GM23338 (cell line): ENCODE data around the gene IFI27. TPM values are rescaled to one million over a fixed set of nuclear protein-coding genes. Genes with fewer than 3 reads are reported as not detected.

Source experiments
- ATAC-seq: fragments of 200-7000 bp; cut with Tn5 transposase; 3 replicates; pipeline ENCODE4 v1.9.1; 2020
- DNase-seq: peaks from one replicate; pipeline ENCODE4 v3.0.0-alpha.2; 2015; ENCODE audit warnings: low spot score
- H2AFZ ChIP-seq: fragments of 200-600 bp; sonication (generic); 2 replicates; pipeline ENCODE4 v1.8.0; 2016; ENCODE audit warnings: antibody characterized with exemption, mild to moderate bottlenecking, moderate library complexity
- H3F3A ChIP-seq: fragments of 200-600 bp; sonication (generic); replicated peaks from 2 replicates; pipeline ENCODE4 v1.8.0; 2017; ENCODE audit warnings: antibody characterized with exemption, mixed run types, low read depth
- H3K27ac ChIP-seq: fragments of 200-600 bp; sonication (generic); 2 replicates; pipeline ENCODE4 v1.6.1; 2016; ENCODE audit warnings: low read depth
- H3K27me3 ChIP-seq: fragments of 200-600 bp; sonication (generic); 2 replicates; pipeline ENCODE4 v1.8.0; 2016; ENCODE audit warnings: mild to moderate bottlenecking, mixed run types, moderate library complexity; ENCODE audit not compliant: insufficient read depth
- H3K36me3 ChIP-seq: fragments of 200-600 bp; sonication (generic); 2 replicates; pipeline ENCODE4 v1.8.0; 2016; ENCODE audit warnings: mild to moderate bottlenecking; ENCODE audit not compliant: insufficient read depth
- H3K4me1 ChIP-seq: fragments of 200-600 bp; sonication (generic); 2 replicates; pipeline ENCODE4 v1.8.0; 2016; ENCODE audit warnings: mild to moderate bottlenecking, moderate library complexity; ENCODE audit not compliant: insufficient read depth
- H3K4me2 ChIP-seq: fragments of 200-600 bp; sonication (generic); 2 replicates; pipeline ENCODE4 v1.7.1; 2017; ENCODE audit warnings: mixed run types
- H3K4me3 ChIP-seq: fragments of 200-600 bp; sonication (generic); 2 replicates; pipeline ENCODE4 v1.6.1; 2016; ENCODE audit warnings: mixed run types
- H3K79me2 ChIP-seq: fragments of 200-600 bp; sonication (generic); replicated peaks from 2 replicates; pipeline ENCODE4 v1.8.0; 2017; ENCODE audit warnings: mild to moderate bottlenecking; ENCODE audit not compliant: insufficient read depth
- H3K9me2 ChIP-seq: fragments of 200-600 bp; sonication (generic); 2 replicates; pipeline ENCODE4 v1.8.0; 2017; ENCODE audit not compliant: insufficient read depth
- H4K20me1 ChIP-seq: fragments of 200-600 bp; sonication (generic); replicated peaks from 2 replicates; pipeline ENCODE4 v1.8.0; 2017; ENCODE audit warnings: mild to moderate bottlenecking; ENCODE audit not compliant: insufficient read depth
- H3K27ac Mint-ChIP-seq: 2 replicates; pipeline ENCODE4 v1.8.0; 2020; ENCODE audit warnings: inconsistent platforms, mild to moderate bottlenecking, moderate library complexity, mixed read lengths
- H3K27me3 Mint-ChIP-seq: 3 replicates; pipeline ENCODE4 v1.8.0; 2022; ENCODE audit warnings: low read depth, mild to moderate bottlenecking, moderate library complexity, mixed read lengths, inconsistent platforms; ENCODE audit not compliant: insufficient read depth, poor library complexity
- H3K36me3 Mint-ChIP-seq: 3 replicates; pipeline ENCODE4 v1.8.0; 2021; ENCODE audit warnings: low read depth, mild to moderate bottlenecking, inconsistent platforms, moderate library complexity, mixed read lengths
- H3K4me1 Mint-ChIP-seq: 3 replicates; pipeline ENCODE4 v1.8.0; 2020; ENCODE audit warnings: mild to moderate bottlenecking, inconsistent platforms, mixed read lengths
- H3K4me3 Mint-ChIP-seq: 3 replicates; pipeline ENCODE4 v1.8.0; 2021; ENCODE audit warnings: moderate library complexity, mild to moderate bottlenecking, inconsistent platforms, mixed read lengths
- H3K9me3 Mint-ChIP-seq: 3 replicates; pipeline ENCODE4 v1.8.0; 2020; ENCODE audit warnings: moderate library complexity, mild to moderate bottlenecking, inconsistent platforms, mixed read lengths
- CREB1 ChIP-seq: fragments of 250-450 bp; sonication (Bioruptor Pico); IDR thresholded peaks from 2 replicates; pipeline ENCODE4 v1.5.0; 2020; ENCODE audit warnings: low read depth, mild to moderate bottlenecking, moderate library complexity
- EZH2 ChIP-seq: fragments of 200-600 bp; sonication (generic); IDR thresholded peaks from one replicate; pipeline ENCODE4 v1.8.0; 2017; ENCODE audit warnings: antibody characterized with exemption, mild to moderate bottlenecking, low read depth; ENCODE audit not compliant: unreplicated experiment
- JUNB ChIP-seq: IDR thresholded peaks from one replicate; pipeline ENCODE4 v1.6.1; 2016; ENCODE audit warnings: antibody characterized with exemption; ENCODE audit not compliant: unreplicated experiment
- NANOG ChIP-seq: IDR thresholded peaks from 2 replicates; pipeline ENCODE4 v1.6.1; 2016; ENCODE audit warnings: antibody characterized with exemption, borderline replicate concordance
- POLR2AphosphoS5 ChIP-seq: IDR thresholded peaks from 2 replicates; pipeline ENCODE4 v1.6.1; 2016; ENCODE audit warnings: antibody characterized with exemption, low read depth
- STAT1 ChIP-seq: IDR thresholded peaks from one replicate; pipeline ENCODE4 v1.6.1; 2016; ENCODE audit warnings: antibody characterized with exemption; ENCODE audit not compliant: unreplicated experiment
- ZNF114 ChIP-seq: fragments of 250-450 bp; sonication (Bioruptor Pico); IDR thresholded peaks from 2 replicates; pipeline ENCODE4 v1.5.0; 2020; ENCODE audit warnings: mild to moderate bottlenecking, moderate library complexity
- polyA plus RNA-seq: library from polyadenylated mRNA; unstranded; fragments of >200 nt; fragmentation: Nextera tagmentation; extraction: Ambion mirVana; gene quantifications from 2 replicates; pipeline ENCODE4 v1.2.1, GENCODE V29; 2016
- total RNA-seq: library from RNA; depleted of rRNA; stranded (reverse); fragments of >200 nt; shearing (Covaris generic); gene quantifications from 2 replicates; pipeline ENCODE4 v1.2.3, GENCODE V29; 2014
- TF ChIP-seq, protein P1 (sequence below), 2 experiments: fragments of 200-600 bp in 1 of 2; sonication (generic) in 1 of 2; conservative IDR thresholded peaks; 2 replicates each; pipeline versions ENCODE4 v1.5.1 to v1.6.1; 2016 to 2017; ENCODE audit warnings: antibody characterized with exemption in 2 of 2, low read depth in 2 of 2, mild to moderate bottlenecking in 2 of 2, moderate library complexity in 1 of 2
- TF ChIP-seq, protein P2 (sequence below): fragments of 250-450 bp; sonication (Bioruptor Pico); IDR thresholded peaks from 2 replicates; pipeline ENCODE4 v1.5.0; 2020; ENCODE audit warnings: mild to moderate bottlenecking, moderate library complexity
- TF ChIP-seq, protein P3 (sequence below): IDR thresholded peaks from one replicate; pipeline ENCODE4 v1.6.1; 2018; ENCODE audit warnings: antibody characterized with exemption; ENCODE audit not compliant: unreplicated experiment

IFI27 gene
- total and polyA plus RNA-seq, 2 experiments from 2014 or later, result 0.49 to 1.2 TPM

DNA sequence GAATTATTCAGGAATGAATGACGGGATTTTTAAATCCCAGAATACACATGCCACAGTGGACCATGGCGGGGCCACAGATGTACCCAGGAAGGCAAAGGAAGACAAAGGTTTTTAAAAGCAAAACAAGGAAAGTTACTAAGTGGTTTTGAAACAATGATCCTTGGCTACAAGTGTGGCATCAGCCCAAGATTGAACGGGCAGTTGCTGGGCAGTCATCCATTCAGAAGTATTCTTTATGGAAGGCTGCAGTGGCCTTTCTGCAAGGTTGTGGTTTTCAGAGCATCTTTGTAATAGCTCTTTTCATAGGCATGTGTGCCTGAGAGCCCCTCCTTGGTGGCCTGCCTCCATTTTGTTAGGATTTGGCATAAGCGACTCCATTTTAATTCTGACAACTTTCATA is 13.4 kb upstream of the IFI27 start:
- no peak overlapping the region for H3K27ac Mint-ChIP-seq
- no peaks in the 10 kb centered on the region; the same call in 2 of the 3 replicates for H3K9me3 Mint-ChIP-seq
- Histone ChIP-seq H3F3A (no peaks in the 10 kb centered on the region), H3K79me2 (no peaks in the 10 kb centered on the region), H3K4me1 (no peaks in the 10 kb centered on the region), H3K36me3 (no peaks in the 10 kb centered on the region), H3K9me2 (no peaks in the 10 kb centered on the region), H3K4me2 (no peak overlapping the region), H3K4me3 (no peak overlapping the region), H4K20me1 (no peaks in the 10 kb centered on the region), H2AFZ (no peak overlapping the region), H3K27ac (no peak overlapping the region), H3K27me3 (no peaks in the 10 kb centered on the region)
- no peak for DNase-seq
- no peak for ATAC-seq
- no peaks in the 10 kb centered on the region; the same call in 2 of the 3 replicates for H3K36me3 Mint-ChIP-seq
- TF ChIP-seq STAT1 (no peak), ZNF114 (CRISPR knock-in tag) (no peak), CREB1 (no peak), JUNB (no peak)
- peaks cover 4% of the 10 kb centered on the region for H3K27me3 Mint-ChIP-seq
- no peak overlapping the region for H3K4me3 Mint-ChIP-seq
- H3K4me1 Mint-ChIP-seq, result peaks cover 2% of the 10 kb centered on the region; the same call in 1 of the 3 replicates

DNA sequence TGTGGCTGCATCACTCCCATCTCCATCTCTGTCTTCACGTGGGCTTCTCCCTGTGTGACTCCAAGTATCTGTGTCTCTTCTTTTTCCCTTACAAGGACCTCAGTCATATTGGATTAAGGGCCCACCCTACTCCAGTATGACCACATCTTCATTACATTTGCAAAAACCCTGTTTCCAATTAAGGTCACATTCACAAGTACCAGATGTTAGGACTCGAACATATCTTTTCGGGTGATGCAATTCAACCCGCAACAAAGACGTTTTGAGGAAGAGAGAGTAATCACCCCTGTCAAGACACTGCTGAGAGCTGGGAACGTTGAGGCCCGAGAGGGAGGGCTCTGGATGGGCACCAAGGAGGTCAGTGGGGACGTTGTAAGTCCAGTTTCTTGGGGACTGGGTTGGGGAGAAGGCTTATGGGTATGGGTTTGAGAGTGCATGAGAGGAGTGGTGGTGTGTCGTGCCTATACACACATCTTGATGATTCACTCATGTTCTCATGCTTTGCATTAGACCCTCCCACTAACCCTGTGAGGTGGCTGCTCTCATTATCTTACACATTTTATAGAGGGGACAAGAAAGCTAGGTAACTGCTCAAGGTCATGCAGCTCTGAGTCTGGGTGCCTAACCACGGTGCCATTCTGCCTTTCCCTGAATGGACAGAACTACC is 12.1 kb upstream of the IFI27 start:
- Histone ChIP-seq H3K27ac (no peak overlapping the region), H3F3A (no peaks in the 10 kb centered on the region), H3K4me3 (no peak overlapping the region), H2AFZ (no peak overlapping the region), H3K36me3 (no peaks in the 10 kb centered on the region), H3K27me3 (no peaks in the 10 kb centered on the region), H4K20me1 (no peaks in the 10 kb centered on the region), H3K79me2 (no peaks in the 10 kb centered on the region), H3K4me1 (no peaks in the 10 kb centered on the region), H3K4me2 (no peak overlapping the region), H3K9me2 (no peaks in the 10 kb centered on the region)
- H3K9me3 Mint-ChIP-seq, result no peaks in the 10 kb centered on the region; the same call in 2 of the 3 replicates
- H3K36me3 Mint-ChIP-seq, result no peaks in the 10 kb centered on the region; the same call in 2 of the 3 replicates
- no peak for DNase-seq
- H3K4me3 Mint-ChIP-seq, result no peak overlapping the region
- H3K27ac Mint-ChIP-seq, result peak overlapping the region; percentile 32; the same call in 1 of the 2 replicates
- H3K4me1 Mint-ChIP-seq, result peaks cover 2% of the 10 kb centered on the region; the same call in 1 of the 3 replicates
- no peak for ATAC-seq
- H3K27me3 Mint-ChIP-seq, result peaks cover 4% of the 10 kb centered on the region
- TF ChIP-seq POLR2AphosphoS5 (no peak), NANOG (no peak), EZH2 (no peak), STAT1 (no peak)
- TF ChIP-seq, protein P1, sequence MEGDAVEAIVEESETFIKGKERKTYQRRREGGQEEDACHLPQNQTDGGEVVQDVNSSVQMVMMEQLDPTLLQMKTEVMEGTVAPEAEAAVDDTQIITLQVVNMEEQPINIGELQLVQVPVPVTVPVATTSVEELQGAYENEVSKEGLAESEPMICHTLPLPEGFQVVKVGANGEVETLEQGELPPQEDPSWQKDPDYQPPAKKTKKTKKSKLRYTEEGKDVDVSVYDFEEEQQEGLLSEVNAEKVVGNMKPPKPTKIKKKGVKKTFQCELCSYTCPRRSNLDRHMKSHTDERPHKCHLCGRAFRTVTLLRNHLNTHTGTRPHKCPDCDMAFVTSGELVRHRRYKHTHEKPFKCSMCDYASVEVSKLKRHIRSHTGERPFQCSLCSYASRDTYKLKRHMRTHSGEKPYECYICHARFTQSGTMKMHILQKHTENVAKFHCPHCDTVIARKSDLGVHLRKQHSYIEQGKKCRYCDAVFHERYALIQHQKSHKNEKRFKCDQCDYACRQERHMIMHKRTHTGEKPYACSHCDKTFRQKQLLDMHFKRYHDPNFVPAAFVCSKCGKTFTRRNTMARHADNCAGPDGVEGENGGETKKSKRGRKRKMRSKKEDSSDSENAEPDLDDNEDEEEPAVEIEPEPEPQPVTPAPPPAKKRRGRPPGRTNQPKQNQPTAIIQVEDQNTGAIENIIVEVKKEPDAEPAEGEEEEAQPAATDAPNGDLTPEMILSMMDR (conservative IDR thresholded peaks at IDR 0.05; ENCODE audit: low read depth in 2 of 2), result no peak
- TF ChIP-seq, protein P2, sequence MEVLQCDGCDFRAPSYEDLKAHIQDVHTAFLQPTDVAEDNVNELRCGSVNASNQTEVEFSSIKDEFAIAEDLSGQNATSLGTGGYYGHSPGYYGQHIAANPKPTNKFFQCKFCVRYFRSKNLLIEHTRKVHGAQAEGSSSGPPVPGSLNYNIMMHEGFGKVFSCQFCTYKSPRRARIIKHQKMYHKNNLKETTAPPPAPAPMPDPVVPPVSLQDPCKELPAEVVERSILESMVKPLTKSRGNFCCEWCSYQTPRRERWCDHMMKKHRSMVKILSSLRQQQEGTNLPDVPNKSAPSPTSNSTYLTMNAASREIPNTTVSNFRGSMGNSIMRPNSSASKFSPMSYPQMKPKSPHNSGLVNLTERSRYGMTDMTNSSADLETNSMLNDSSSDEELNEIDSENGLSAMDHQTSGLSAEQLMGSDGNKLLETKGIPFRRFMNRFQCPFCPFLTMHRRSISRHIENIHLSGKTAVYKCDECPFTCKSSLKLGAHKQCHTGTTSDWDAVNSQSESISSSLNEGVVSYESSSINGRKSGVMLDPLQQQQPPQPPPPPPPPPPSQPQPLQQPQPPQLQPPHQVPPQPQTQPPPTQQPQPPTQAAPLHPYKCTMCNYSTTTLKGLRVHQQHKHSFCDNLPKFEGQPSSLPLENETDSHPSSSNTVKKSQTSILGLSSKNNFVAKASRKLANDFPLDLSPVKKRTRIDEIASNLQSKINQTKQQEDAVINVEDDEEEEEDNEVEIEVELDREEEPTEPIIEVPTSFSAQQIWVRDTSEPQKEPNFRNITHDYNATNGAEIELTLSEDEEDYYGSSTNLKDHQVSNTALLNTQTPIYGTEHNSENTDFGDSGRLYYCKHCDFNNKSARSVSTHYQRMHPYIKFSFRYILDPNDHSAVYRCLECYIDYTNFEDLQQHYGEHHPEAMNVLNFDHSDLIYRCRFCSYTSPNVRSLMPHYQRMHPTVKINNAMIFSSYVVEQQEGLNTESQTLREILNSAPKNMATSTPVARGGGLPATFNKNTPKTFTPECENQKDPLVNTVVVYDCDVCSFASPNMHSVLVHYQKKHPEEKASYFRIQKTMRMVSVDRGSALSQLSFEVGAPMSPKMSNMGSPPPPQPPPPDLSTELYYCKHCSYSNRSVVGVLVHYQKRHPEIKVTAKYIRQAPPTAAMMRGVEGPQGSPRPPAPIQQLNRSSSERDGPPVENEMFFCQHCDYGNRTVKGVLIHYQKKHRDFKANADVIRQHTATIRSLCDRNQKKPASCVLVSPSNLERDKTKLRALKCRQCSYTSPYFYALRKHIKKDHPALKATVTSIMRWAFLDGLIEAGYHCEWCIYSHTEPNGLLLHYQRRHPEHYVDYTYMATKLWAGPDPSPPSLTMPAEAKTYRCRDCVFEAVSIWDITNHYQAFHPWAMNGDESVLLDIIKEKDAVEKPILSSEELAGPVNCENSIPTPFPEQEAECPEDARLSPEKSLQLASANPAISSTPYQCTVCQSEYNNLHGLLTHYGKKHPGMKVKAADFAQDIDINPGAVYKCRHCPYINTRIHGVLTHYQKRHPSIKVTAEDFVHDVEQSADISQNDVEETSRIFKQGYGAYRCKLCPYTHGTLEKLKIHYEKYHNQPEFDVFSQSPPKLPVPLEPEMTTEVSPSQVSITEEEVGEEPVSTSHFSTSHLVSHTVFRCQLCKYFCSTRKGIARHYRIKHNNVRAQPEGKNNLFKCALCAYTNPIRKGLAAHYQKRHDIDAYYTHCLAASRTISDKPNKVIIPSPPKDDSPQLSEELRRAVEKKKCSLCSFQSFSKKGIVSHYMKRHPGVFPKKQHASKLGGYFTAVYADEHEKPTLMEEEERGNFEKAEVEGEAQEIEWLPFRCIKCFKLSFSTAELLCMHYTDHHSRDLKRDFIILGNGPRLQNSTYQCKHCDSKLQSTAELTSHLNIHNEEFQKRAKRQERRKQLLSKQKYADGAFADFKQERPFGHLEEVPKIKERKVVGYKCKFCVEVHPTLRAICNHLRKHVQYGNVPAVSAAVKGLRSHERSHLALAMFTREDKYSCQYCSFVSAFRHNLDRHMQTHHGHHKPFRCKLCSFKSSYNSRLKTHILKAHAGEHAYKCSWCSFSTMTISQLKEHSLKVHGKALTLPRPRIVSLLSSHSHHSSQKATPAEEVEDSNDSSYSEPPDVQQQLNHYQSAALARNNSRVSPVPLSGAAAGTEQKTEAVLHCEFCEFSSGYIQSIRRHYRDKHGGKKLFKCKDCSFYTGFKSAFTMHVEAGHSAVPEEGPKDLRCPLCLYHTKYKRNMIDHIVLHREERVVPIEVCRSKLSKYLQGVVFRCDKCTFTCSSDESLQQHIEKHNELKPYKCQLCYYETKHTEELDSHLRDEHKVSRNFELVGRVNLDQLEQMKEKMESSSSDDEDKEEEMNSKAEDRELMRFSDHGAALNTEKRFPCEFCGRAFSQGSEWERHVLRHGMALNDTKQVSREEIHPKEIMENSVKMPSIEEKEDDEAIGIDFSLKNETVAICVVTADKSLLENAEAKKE (CRISPR knock-in tag), result no peak
- TF ChIP-seq, protein P3, sequence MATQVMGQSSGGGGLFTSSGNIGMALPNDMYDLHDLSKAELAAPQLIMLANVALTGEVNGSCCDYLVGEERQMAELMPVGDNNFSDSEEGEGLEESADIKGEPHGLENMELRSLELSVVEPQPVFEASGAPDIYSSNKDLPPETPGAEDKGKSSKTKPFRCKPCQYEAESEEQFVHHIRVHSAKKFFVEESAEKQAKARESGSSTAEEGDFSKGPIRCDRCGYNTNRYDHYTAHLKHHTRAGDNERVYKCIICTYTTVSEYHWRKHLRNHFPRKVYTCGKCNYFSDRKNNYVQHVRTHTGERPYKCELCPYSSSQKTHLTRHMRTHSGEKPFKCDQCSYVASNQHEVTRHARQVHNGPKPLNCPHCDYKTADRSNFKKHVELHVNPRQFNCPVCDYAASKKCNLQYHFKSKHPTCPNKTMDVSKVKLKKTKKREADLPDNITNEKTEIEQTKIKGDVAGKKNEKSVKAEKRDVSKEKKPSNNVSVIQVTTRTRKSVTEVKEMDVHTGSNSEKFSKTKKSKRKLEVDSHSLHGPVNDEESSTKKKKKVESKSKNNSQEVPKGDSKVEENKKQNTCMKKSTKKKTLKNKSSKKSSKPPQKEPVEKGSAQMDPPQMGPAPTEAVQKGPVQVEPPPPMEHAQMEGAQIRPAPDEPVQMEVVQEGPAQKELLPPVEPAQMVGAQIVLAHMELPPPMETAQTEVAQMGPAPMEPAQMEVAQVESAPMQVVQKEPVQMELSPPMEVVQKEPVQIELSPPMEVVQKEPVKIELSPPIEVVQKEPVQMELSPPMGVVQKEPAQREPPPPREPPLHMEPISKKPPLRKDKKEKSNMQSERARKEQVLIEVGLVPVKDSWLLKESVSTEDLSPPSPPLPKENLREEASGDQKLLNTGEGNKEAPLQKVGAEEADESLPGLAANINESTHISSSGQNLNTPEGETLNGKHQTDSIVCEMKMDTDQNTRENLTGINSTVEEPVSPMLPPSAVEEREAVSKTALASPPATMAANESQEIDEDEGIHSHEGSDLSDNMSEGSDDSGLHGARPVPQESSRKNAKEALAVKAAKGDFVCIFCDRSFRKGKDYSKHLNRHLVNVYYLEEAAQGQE, result no peak
